B cell (primary cell): ENCODE data around the gene CDA.

Source experiments
- EZH2 ChIP-seq: IDR thresholded peaks from 2 replicates; pipeline ENCODE4 v1.6.1; 2012; ENCODE audit warnings: borderline replicate concordance, low read depth, mild to moderate bottlenecking, moderate library complexity, low read length; ENCODE audit not compliant: insufficient read depth, poor library complexity, severe bottlenecking
- TF ChIP-seq, protein P1 (sequence below): fragments of 200-600 bp; IDR thresholded peaks from one replicate; pipeline ENCODE4 v1.8.0; 2022; ENCODE audit warnings: antibody characterized with exemption, mild to moderate bottlenecking

- TF ChIP-seq, protein P1, sequence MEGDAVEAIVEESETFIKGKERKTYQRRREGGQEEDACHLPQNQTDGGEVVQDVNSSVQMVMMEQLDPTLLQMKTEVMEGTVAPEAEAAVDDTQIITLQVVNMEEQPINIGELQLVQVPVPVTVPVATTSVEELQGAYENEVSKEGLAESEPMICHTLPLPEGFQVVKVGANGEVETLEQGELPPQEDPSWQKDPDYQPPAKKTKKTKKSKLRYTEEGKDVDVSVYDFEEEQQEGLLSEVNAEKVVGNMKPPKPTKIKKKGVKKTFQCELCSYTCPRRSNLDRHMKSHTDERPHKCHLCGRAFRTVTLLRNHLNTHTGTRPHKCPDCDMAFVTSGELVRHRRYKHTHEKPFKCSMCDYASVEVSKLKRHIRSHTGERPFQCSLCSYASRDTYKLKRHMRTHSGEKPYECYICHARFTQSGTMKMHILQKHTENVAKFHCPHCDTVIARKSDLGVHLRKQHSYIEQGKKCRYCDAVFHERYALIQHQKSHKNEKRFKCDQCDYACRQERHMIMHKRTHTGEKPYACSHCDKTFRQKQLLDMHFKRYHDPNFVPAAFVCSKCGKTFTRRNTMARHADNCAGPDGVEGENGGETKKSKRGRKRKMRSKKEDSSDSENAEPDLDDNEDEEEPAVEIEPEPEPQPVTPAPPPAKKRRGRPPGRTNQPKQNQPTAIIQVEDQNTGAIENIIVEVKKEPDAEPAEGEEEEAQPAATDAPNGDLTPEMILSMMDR = no peak
- no peak for TF ChIP-seq EZH2
Observed at GRCh38 chr1:20588634-20589225, at the start of gene CDA.
